Skeletal muscle cell (primary cell): ENCODE data around the gene ANKS3.

ENCODE experiments used
- DNase-seq: peaks from one replicate; pipeline ENCODE4 v3.0.0-alpha.2; 2010; ENCODE audit warnings: low read depth
- H3K4me3 ChIP-seq: 2 replicates; pipeline ENCODE4 v1.5.1; 2011; ENCODE audit warnings: low read depth, mild to moderate bottlenecking, control low read depth, low read length, moderate library complexity

The ANKS3 gene

DNA sequence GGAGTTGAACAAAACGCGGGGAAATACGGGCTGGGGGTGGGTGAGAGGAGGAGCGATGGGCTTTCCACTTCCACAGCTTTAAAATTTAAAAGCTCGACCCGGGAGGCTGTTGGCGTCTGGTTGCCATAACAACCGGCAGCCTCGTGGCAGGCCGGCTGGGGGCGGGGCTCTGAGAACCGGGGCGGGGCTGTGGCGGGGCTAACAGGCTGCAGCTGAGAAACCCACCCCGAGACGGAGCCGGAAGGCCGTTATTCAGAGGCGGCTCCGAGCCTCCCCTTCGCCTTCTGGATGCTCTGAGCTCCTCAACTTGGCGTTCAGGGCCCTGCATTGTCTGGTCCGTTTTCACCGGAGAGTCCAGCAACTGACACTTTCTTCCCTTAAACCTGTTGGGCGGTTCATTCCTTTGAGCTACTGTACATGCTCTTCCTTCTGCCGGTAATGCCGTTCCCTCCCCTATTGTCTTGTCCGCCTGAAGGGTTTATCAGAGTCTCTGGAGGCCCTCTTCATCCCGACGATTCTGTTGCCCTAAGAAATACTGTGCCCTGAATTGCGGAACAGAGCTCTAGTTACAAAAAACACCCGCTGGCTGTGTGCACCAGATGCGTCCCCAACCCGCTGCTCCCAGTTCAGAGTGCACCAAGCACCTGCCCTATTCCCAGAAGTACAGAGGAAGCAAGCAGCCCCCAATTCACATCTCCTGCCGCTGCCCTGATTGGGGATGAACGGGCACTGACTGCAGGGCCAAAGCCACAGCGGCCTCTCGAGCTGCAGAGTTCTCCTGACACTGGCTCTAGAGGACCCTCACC, 862 bp upstream of the ANKS3 start:
- DNase-seq, result peak; percentile 39
- peak overlapping the region; percentile 99 for H3K4me3 ChIP-seq

DNA sequence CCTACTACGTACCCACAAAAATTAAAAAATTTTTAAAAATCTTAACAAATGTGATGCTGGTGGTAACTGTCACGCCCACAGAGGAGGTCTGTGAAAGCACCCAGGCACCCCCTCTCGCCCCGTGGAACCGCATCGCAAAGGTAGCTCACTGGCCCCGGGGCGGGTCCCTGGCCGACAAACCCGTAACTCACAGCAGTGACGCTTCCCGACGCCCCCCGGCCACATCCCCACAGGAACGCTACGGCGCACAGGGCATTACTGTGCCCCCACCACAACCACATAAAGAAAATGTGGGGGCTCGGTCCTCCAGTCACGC, 366 bp downstream of the ANKS3 start:
- peak overlapping the region; percentile 99 for H3K4me3 ChIP-seq
- DNase-seq, result no peak

DNA sequence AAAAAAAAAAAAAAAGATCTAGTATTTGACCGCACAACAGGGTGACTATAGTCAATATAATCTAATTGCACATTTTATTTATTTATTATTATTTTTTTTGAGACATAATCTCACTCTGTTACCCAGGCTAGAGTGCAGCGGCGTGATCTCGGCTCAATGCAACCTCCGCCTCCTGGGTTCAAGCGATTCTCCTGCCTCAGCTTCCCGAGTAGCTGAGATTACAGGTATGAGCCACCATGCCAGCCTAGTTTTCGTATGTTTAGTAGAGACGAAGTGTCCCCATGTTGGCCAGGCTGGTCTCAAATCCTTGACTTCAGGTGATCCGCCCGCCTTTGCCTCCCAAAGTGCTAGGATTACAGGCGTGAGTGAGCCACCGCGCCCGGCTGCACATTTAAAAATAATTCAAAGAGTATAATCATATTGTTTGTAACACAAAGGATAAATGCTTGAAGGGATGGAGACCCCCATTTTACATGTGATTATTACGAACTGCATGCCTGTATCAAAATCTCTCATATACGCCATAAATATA, 794 bp downstream of the ANKS3 start:
- peak overlapping the region; percentile 99 for H3K4me3 ChIP-seq
- no peak for DNase-seq

DNA sequence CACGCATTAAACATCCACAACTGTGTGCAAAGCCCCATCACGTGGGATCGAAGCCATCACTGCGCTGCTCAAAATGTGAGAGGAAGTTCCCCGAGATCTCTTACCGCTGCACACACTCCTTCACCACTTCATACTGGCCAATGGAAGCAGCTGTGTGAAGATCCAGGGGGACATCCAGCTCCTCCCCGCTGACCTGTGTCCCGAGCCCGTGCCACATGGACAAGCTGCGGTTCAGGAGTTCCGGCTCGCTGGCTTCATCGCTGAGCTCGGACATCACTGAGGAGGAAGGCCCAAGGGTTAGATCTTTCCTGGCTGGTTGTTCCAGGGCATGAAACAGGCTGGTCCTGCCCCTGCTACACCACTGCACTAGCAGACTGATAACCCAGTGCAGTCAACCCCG, 4.2 kb downstream of the ANKS3 start:
- H3K4me3 ChIP-seq, result no peak overlapping the region
- DNase-seq, result no peak

DNA sequence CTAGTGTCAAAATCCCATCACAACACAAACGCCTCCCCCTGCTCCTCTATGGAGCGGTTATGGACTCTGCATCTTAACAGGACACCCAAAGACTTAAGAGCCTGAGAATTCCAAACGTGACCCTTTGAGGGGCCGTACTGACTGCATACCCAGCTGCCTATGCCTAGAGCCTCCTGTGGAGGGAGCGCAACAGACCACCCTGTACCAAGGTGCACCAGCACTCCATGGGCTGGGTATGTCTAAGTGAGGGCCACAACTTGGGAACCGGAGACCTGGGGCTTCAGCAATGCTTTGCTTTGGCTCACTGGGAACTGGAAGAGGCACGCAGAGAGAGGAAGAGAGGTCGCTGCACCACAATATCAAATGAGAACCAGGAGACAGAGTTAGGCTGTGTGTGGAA, 5.4 kb downstream of the ANKS3 start:
- no peak for DNase-seq
- H3K4me3 ChIP-seq, result no peak overlapping the region

DNA sequence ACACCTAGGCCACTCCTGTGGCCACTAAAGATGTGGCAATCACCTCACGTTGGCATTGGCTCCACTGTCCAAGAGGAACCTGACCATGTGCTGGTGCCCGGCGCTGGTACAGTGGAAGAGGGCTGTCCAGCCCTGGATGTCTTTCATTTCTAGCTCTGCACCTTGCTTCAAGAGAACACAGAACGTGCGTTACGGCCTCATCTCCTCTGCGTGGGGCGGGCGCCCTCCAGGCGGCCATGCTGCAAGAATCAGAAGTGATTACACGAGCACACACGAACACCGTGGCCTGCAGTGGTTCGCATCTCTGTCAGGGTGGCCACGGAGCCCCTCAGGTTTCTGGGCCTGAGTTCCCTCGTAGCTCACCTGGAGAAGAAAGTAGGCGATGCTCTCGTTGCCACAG, 7.5 kb downstream of the ANKS3 start:
- no peak for DNase-seq
- H3K4me3 ChIP-seq, result no peak overlapping the region

DNA sequence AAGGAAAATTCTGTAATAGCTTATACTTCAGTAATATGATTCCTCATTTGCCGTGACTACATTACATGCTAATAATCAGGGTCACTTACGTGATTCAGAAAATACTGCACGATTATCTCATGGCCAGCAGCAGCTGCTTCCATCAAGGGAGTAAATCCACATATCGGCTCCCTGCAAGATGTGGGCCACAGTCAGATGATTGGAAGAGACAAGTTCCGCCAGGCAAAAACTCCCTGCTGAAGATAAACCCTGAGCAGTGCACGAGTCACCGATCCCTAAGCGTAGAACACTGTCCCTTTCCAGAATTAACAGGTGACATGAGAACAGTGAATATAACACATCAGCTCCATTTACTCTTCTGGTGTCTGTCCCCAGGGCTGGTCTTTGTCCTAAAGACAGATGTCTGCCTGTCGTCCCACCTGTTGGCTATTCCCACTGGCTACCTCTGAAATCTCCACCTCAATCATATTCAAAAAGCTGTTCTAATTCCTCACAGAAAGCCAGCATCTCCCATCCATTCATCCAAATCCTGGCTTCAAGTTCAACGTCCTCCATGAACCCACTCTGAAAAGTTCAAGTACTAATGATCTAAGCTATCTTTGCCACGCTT, 9.3 kb downstream of the ANKS3 start:
- H3K4me3 ChIP-seq, result no peak overlapping the region
- DNase-seq, result no peak

DNA sequence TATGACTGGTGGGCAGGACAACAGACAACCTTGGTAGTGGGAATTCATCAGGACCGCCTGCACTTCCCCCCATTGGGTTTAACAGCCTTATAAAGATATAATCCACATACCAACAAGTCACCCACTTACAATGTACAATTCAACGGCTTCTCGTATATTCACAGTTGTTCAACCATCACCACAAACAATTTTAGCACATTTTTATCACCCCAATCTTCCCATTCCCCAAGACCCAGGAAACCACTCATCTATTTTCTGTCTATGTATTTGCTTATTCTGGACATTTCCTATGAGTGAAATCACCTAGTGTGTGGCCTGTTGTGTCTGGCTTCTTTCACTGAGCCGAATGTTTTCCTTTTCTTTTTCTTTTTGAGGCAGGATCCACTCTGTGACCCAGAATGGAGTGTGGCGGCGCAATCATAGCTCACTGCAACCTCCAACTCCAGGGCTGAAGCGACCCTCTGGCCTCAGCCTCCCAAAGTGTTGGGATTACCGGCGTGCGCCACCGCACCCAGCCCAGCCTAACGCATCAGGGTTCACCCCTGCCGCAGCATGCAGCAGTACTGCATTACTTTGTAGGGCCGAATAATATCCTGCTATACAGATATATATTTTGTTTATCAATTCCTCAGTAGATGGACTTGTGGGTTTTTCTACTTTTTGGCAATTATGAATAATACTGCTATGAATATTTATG, 10.9 kb downstream of the ANKS3 start:
- no peak overlapping the region for H3K4me3 ChIP-seq
- DNase-seq, result no peak

DNA sequence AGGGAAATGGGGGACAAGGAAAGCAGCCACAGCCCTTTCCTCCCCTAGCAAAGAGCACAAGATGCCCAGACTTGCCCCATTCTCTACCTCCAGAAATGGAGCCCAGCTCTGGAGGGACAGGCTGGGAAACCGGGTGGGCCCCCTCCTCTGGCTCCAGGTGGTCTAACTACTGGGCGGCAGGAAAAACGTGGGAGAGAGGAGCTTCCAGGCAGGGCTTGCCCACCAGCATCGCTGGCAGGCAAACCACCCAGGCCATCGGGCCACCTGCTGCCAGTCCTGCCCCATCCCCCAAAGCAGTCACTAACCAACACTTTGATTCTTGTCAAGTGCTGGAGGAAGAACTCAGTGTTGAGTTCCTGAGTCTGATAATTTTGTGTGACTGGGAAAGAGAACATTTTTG, 15.6 kb downstream of the ANKS3 start:
- H3K4me3 ChIP-seq, result no peak overlapping the region
- DNase-seq, result no peak

DNA sequence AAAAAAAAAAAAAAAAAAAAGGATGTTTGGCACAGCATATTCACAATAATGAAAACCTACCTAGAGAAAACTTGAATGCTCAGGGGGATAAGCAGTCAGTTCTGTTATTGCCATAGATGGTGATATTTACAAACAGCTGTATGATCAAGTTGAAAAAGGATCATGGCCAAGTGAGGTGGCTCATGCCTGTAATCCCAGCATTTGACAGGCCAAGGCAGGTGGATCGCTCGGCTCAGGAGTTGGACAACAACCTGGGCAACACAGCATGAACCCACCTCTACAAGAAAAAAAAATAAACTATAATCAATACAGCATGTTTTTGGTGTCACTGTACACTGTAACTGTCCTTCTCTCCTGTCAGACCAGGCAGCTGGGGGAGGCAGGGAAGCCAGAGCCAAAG, 19.1 kb downstream of the ANKS3 start:
- no peak for DNase-seq
- no peak overlapping the region for H3K4me3 ChIP-seq

DNA sequence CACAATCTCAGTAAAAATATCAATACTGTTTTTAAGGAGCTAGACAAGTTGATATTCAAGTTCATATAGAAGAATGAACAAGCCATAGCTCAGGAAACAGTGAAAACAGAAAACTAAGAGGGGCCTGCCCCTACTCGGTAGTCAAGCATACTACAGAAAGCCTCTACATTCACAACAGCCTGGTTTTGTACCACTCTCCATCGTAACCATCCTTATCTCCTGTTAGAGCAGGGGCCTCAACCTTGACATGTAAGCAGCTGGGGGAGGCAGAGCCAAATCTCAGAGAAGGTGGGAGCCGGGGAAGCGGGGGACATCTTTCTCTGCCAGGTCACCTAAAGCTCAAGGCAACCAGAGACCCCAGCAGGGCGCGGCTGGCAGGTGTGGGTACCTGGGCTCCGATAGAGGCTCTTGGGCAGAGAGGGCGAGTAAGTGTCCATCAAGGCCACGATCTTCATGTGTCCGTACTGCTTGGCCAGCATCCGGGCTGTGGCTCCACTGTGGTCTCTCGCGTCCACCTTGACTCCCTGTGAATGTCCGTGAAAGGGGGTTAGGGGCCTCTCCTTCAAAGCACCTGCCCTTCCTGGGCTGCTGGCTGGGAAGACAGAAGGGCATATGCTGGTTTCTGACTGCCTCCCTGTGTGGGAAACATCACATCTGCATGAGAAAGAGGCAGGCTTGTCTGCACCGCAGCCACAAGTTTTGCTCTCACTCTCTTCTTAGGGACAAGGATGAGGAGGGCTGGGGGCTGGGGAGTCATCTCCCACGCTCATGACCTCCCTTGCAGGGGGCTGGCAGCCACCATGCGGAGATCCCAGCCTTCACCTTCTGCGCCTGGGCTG, 20.2 kb downstream of the ANKS3 start:
- H3K4me3 ChIP-seq, result no peak overlapping the region
- DNase-seq, result no peak

DNA sequence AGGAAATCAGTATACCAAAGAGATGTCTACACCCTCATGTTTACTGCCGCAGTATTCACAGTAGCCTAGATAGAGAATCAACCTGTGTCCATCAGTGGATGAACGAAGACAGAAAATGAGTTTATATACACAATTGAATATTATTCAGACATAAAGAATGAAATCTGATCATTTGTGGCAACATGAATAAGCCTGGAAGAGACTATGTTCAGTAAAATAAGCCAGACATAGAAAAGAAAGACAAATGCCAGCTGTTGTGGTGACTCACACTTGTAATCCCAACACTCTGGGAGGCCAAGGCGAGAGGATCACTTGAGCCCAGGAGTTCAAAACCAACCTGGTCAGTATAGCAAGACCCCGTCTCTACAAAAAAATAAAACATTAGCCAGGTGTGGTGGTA, 24.6 kb downstream of the ANKS3 start:
- DNase-seq, result no peak
- no peak overlapping the region for H3K4me3 ChIP-seq

DNA sequence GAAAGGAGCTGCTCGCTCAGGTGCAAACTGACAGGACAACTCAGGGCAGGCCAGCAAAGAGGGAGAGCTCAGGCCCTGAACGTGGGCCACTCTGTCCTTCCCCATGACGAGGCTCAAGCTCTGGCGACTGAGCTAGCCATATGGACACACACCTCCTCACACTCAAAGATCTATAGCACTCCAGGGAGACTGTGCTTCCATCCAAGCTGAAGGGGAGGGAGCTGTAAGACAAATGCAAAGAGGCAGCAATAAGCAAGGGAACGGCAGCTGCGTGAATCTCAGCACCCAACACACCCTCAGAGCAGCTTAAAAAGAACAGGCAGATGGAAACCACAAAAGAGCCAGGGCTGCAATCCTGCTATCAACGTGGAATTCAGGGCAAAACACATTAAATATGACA, 27.2 kb downstream of the ANKS3 start:
- DNase-seq, result no peak
- H3K4me3 ChIP-seq, result no peak overlapping the region

DNA sequence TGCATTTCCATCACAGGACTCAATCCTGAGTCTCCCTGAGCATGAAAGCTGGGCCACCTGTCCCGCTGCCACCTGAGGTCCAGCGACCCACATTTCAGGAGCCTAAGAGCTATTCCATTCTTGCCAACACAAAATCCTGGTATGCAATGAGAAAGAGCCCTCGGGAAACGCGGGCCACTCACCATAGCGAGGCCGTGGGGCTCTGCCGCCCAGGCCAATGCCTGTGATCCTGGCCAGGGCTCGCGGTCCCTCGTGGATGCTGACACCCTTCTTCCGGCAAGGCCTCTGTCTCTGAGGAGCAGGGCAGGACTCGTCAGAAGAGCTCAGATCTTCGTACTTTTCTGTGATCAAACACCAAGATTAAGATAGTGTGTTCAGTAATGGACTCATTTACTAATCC, 29.2 kb downstream of the ANKS3 start:
- no peak overlapping the region for H3K4me3 ChIP-seq
- no peak for DNase-seq

DNA sequence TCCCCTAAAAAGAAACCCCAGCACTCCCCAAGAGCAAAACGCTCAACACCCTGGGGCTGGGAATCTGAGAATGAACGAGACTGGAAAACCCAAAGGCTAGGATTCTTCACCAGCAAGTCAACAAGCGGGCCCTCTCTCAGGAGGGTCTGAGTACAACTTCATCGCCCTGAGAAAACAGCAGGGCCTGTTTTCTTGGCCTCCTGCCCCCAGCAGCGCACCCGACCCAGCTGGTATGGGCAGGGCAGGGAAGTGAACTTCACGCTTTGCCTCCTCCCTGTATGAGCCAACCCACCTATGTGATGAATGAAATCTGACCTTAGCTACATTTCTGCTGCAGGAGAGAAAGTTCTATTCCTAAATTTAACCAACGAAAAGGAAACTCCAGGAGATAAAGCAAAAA, 29.6 kb downstream of the ANKS3 start:
- no peak for DNase-seq
- H3K4me3 ChIP-seq, result no peak overlapping the region

DNA sequence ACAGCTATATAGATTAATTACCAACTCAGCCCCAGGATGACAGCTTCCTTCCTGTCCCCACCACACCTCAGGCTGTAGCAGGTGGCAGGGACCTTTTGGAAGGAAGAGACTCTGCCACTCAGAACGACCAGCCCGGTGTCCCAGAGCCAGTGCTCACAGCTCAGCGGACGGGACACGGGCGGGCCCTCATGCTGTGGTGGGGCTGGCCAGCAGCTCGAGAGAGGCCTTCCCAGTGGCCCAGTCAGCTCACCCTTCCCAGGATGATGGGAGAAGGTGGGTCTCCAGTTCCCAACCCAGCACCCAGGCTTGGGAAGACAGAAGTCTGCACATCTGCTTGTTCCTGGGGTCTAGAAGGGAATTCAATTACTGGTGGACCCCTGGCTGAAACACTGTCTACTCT, 30.2 kb downstream of the ANKS3 start:
- no peak for DNase-seq
- H3K4me3 ChIP-seq, result no peak overlapping the region

DNA sequence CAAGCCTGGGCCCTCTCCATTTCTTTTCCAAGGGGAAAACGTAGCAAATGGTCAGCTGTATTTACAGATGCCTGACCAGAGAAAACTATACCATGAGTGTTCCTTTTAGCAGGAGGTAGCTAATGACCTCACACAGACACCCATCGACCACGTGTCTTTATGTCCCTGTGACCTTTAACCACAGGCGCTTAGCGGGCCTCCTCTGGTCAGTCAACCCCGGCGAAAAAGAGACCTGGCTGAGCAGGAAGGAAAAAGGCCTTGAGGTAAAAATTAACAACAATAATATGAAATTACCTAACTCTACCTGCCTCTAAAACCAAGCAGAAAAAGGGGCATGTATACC, 31.6 kb downstream of the ANKS3 start:
- no peak overlapping the region for H3K4me3 ChIP-seq
- no peak for DNase-seq

DNA sequence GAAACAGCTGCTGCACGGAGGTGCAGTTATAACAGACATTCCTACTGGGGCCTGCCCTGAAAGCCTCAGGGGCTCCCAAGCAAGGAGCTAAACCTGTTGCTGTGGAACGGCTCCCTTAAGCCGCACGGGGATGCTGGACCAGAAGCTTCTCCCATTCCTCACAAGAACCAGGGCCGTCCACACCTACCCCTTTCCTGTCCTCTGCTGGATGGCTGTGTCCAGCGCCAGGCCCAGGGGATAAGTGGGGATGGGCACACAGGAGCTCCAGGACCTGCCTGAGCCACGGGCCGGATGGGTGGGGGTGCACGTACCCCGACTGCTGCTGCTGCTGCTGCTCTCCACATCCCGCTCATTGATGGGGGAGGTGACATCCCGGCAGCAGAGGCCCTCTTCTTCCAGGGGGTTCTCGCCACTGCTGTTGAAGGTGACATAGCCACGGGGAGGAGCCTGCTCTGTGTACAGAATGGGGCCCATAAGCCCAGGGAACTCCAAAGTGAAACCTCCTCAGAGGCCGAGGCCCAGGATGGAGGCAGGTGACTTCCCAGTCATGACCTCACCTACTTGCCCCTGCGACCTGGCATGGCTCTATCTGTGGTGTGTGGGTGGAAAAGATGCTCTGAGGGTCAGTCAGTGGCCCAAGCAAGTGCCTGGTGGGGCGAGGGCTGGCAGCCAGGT, 32.1 kb downstream of the ANKS3 start:
- H3K4me3 ChIP-seq, result no peak overlapping the region
- DNase-seq, result no peak

DNA sequence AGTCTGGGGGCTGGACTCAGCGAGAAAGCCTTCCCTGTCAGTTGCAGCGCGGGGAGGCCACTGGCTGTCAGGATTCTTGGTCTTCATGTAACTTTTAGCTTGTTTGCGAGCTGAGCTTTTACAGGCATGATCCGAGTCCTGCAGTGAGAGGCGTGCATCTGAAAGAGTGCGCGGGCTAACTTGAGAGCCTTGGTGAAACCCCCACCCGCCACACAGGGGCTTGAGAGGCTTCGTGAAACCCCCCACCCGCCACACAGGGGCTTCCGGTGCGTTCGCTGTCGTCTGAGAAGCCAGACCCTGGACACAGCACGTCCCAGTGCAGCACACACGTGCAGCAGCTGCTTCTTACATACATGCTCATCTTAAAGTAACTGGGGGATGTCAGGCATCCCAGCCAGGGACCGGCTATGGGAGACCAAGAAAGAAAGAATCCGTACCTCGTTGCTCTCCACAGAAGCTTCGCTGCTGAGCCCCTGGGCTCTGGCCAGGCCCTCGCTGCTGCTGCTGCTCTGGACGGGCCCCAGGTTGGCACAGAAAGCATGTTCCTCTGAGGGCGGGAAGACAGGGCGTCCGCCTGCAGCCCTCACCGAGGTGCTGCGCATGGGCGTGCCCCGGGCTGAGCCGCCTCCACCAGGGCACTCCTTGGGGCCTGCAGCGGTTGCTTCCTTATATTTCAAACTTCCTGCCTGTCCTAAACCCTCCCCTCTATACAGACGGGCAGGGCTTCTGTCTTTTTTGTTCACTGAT, 32.9 kb downstream of the ANKS3 start:
- DNase-seq, result no peak
- H3K4me3 ChIP-seq, result no peak overlapping the region
